Stimulated activated naive CD8-positive, alpha-beta T cell treated with anti-CD3 and anti-CD28 coated beads, Interleukin-15, Interleukin-2, amounts not matched to agents 100 U/mL and 50 U/mL, for 24 hours (primary cell): ENCODE data around the gene COCH.

ENCODE experiments used
- ATAC-seq: fragments of 150-1000 bp; cut with Tn5 transposase; one replicate; pipeline ENCODE4 v1.10.0; 2021
- DNase-seq: peaks from one replicate; pipeline ENCODE4 v3.0.0; 2021

Gene COCH

GRCh38 chr14:30874120-30874998, at the start of gene COCH:
TSS of gene COCH (plus strand) at chr14:30874559. CDS start at chr14:30874939, 380 bp downstream.
- DNase-seq: peak; percentile 56
- peak; percentile 75 for ATAC-seq

GRCh38 chr14:30826070-30826469, 48.3 kb upstream of the COCH start:
- no peak for ATAC-seq
- no peak for DNase-seq

GRCh38 chr14:30829853-30830252, 44.5 kb upstream of the COCH start:
- ATAC-seq (no peak), DNase-seq (no peak)

- DNase-seq (no peak), ATAC-seq (no peak)
Measured at GRCh38 chr14:30834353-30834752, 40.0 kb upstream of the COCH start.

- no peak for ATAC-seq
Measured at GRCh38 chr14:30838351-30838750, 36.0 kb upstream of the COCH start.

GRCh38 chr14:30840086-30840779, 34.1 kb upstream of the COCH start:
- no peak for ATAC-seq
- DNase-seq: no peak

More at GRCh38 chr14:30838351-30838750, 36.0 kb upstream of the COCH start:
- DNase-seq: no peak

- no peak for ATAC-seq
- DNase-seq: no peak
Measured at GRCh38 chr14:30842431-30842830, 31.9 kb upstream of the COCH start.

GRCh38 chr14:30848449-30849240, 25.7 kb upstream of the COCH start:
- ATAC-seq (no peak), DNase-seq (no peak)

- DNase-seq: no peak
- peak; percentile 14 for ATAC-seq
Measured at GRCh38 chr14:30849354-30849753, 25.0 kb upstream of the COCH start.

GRCh38 chr14:30849983-30850382, 24.4 kb upstream of the COCH start:
- ATAC-seq (no peak), DNase-seq (no peak)

- ATAC-seq (no peak), DNase-seq (no peak)
Measured at GRCh38 chr14:30853946-30854345, 20.4 kb upstream of the COCH start.

- DNase-seq (no peak), ATAC-seq (no peak)
Measured at GRCh38 chr14:30854492-30854891, 19.9 kb upstream of the COCH start.

GRCh38 chr14:30855345-30856037, 18.9 kb upstream of the COCH start:
- ATAC-seq: peak; percentile 86
- DNase-seq: peak; percentile 61

- no peak for DNase-seq
- ATAC-seq: no peak
Measured at GRCh38 chr14:30861200-30861599, 13.2 kb upstream of the COCH start.

GRCh38 chr14:30864934-30865333, 9.4 kb upstream of the COCH start:
- DNase-seq (no peak), ATAC-seq (no peak)

- DNase-seq: no peak
- ATAC-seq: no peak
Measured at GRCh38 chr14:30868736-30869135, 5.6 kb upstream of the COCH start.

GRCh38 chr14:30869551-30870155, 4.7 kb upstream of the COCH start:
- no peak for DNase-seq

GRCh38 chr14:30872602-30873001, 1.8 kb upstream of the COCH start:
- DNase-seq (no peak), ATAC-seq (no peak)

More at GRCh38 chr14:30869551-30870155, 4.7 kb upstream of the COCH start:
- ATAC-seq: no peak

- ATAC-seq (no peak), DNase-seq (no peak)
Measured at GRCh38 chr14:30873308-30874119, 845 bp upstream of the COCH start.

- peak; percentile 26 for DNase-seq
- ATAC-seq: peak; percentile 33
Measured at GRCh38 chr14:30874999-30875787, 834 bp downstream of the COCH start.
